Smooth muscle cell (in vitro differentiated cells): Measurements from ENCODE around the gene CORO2A. TPM values are rescaled to one million over a fixed set of nuclear protein-coding genes. Genes with fewer than 3 reads are reported as not detected.
A peak's percentile ranks its signal among the peaks of the same experiment; 100 is the strongest.
"Not testable (repeated sequence)": the region's sequence is repeated elsewhere in the genome, so short reads cannot be mapped to it uniquely, and the experiment has no call there.

Source experiments
- DNase-seq: peaks from one replicate; lab custom pipeline; 2025; ENCODE audit not compliant: unreplicated experiment; lab: John Stamatoyannopoulos, UW
- H2AFZ ChIP-seq: fragments of 200-600 bp; sonication (generic); 2 replicates; pipeline ENCODE4 v1.6.0; 2016; ENCODE audit warnings: antibody characterized with exemption, low read depth, mild to moderate bottlenecking
- H3F3A ChIP-seq: fragments of 200-600 bp; sonication (generic); 2 replicates; pipeline ENCODE4 v1.6.0; 2017; ENCODE audit warnings: antibody characterized with exemption, low read depth
- H3K27ac ChIP-seq: fragments of 200-600 bp; sonication (generic); 2 replicates; pipeline ENCODE4 v1.5.1; 2016; ENCODE audit warnings: low read depth, mild to moderate bottlenecking
- H3K27me3 ChIP-seq: fragments of 200-600 bp; sonication (generic); 2 replicates; pipeline ENCODE4 v1.6.1; 2016; ENCODE audit warnings: low read depth, mild to moderate bottlenecking
- H3K36me3 ChIP-seq: fragments of 200-600 bp; sonication (generic); 2 replicates; pipeline ENCODE4 v1.5.1; 2016; ENCODE audit warnings: low read depth
- H3K4me1 ChIP-seq: fragments of 200-600 bp; sonication (generic); 2 replicates; pipeline ENCODE4 v1.5.1; 2016; ENCODE audit warnings: low read depth
- H3K4me2 ChIP-seq: fragments of 200-600 bp; sonication (generic); 2 replicates; pipeline ENCODE4 v1.6.0; 2016; ENCODE audit warnings: mild to moderate bottlenecking
- H3K4me3 ChIP-seq: fragments of 200-600 bp; sonication (generic); 2 replicates; pipeline ENCODE4 v1.5.1; 2016; ENCODE audit warnings: mild to moderate bottlenecking
- H3K79me2 ChIP-seq: fragments of 200-600 bp; sonication (generic); 2 replicates; pipeline ENCODE4 v1.6.0; 2016; ENCODE audit warnings: low read depth, mild to moderate bottlenecking
- H3K9ac ChIP-seq: fragments of 200-600 bp; sonication (generic); 2 replicates; pipeline ENCODE4 v1.6.0; 2016; ENCODE audit warnings: low read depth
- H3K9me3 ChIP-seq: fragments of 200-600 bp; sonication (generic); replicated peaks from 2 replicates; pipeline ENCODE4 v1.5.1; 2016; ENCODE audit warnings: low read depth
- H4K20me1 ChIP-seq: fragments of 200-600 bp; sonication (generic); 2 replicates; pipeline ENCODE4 v1.6.0; 2016; ENCODE audit warnings: low read depth
- WGBS: methylation state at CpG from one replicate; pipeline ENCODE4 v1.1.7; 2016; ENCODE audit warnings: low lambda C conversion rate; 5-methylcytosine and 5-hydroxymethylcytosine counted together
- polyA plus RNA-seq: library from polyadenylated mRNA; unstranded; fragments of >200 nt; fragmentation: Nextera tagmentation; extraction: Ambion mirVana; gene quantifications from 2 replicates; pipeline ENCODE4 v1.2.1, GENCODE V29; 2016
- total RNA-seq: library from RNA; depleted of rRNA; stranded (reverse); fragments of >200 nt; gene quantifications from 2 replicates; pipeline ENCODE4 v1.2.3, GENCODE V29; 2014
- TF ChIP-seq, protein P1 (sequence below): fragments of 200-600 bp; sonication (generic); IDR thresholded peaks from 2 replicates; pipeline ENCODE4 v1.5.1; 2017; ENCODE audit warnings: borderline replicate concordance, mild to moderate bottlenecking, antibody characterized with exemption; ENCODE audit not compliant: insufficient read depth, poor library complexity, severe bottlenecking

CORO2A gene
- total and polyA plus RNA-seq, 2 experiments from 2014 or later, result 4.7 to 5.8 TPM

DNA sequence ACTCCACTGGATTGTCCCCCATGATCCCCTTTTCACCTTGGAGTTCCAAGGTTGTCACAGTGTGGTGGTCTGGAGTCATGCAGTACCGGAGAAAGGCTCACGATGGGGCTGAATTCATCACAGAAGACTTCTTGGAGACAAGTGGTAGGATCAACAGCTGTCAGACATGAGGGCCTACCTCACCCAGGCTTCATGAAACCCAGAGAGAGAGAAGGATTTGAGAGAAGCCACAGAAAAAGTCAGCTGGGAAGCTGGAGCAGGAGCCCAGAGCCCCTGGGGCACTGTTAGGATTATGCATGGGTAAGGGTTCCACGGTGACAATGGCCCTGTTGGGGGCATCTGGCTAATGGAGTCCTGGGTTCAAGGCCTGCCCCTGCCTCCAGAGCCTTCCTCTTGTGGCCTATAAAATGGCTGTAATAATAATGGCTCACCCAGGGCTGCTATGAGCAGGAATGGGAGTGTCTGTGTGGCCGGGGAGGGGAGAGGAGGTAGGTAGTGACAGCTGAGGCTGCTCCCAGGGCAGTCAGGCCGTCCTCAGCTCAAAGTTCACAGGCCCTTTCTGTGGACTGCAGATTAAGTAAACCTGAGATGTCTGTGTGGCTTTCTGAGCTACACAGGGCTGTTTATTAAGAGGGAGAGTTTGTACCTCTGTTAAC, 74.3 kb downstream of the CORO2A start:
- Histone ChIP-seq H3K27me3 (no peaks in the 10 kb centered on the region), H2AFZ (peak overlapping the region; percentile 93), H4K20me1 (no peaks in the 10 kb centered on the region), H3K9me3 (no peaks in the 10 kb centered on the region), H3K4me2 (peak overlapping the region; percentile 92), H3K4me1 (no peaks in the 10 kb centered on the region), H3K4me3 (peak overlapping the region; percentile 80), H3K9ac (no peak overlapping the region), H3K27ac (no peak overlapping the region), H3K79me2 (no peaks in the 10 kb centered on the region), H3F3A (no peaks in the 10 kb centered on the region), H3K36me3 (no peaks in the 10 kb centered on the region)
- WGBS, result 70% methylated on average over 5 of the region's 5 CpGs
- no peak for DNase-seq
- TF ChIP-seq, protein P1, sequence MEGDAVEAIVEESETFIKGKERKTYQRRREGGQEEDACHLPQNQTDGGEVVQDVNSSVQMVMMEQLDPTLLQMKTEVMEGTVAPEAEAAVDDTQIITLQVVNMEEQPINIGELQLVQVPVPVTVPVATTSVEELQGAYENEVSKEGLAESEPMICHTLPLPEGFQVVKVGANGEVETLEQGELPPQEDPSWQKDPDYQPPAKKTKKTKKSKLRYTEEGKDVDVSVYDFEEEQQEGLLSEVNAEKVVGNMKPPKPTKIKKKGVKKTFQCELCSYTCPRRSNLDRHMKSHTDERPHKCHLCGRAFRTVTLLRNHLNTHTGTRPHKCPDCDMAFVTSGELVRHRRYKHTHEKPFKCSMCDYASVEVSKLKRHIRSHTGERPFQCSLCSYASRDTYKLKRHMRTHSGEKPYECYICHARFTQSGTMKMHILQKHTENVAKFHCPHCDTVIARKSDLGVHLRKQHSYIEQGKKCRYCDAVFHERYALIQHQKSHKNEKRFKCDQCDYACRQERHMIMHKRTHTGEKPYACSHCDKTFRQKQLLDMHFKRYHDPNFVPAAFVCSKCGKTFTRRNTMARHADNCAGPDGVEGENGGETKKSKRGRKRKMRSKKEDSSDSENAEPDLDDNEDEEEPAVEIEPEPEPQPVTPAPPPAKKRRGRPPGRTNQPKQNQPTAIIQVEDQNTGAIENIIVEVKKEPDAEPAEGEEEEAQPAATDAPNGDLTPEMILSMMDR, result no peak

DNA sequence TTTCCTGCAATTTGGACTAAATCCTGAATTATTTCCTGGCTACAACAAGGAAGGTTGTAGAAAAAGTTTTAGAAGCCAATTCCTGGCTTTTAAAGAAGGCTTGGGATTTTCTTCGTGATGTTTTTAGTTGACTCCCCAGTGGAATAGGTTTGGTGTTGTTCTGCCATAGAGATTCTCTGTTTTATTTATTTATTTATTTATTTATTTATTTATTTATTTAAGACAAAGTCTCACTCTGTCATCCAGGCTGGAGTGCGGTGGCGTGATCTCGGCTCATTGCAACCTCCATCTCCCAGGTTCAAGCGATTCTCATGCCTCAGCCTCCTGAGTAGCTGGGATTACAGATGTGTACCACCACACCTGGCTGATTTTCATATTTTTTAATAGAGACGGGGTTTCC, 75.3 kb downstream of the CORO2A start:
- not testable (repeated sequence) for H3K36me3 ChIP-seq, H3K4me1 ChIP-seq, H2AFZ ChIP-seq, H3K4me2 ChIP-seq, H3K27ac ChIP-seq, H4K20me1 ChIP-seq, H3K27me3 ChIP-seq, DNase-seq, H3K79me2 ChIP-seq, H3K4me3 ChIP-seq, H3K9ac ChIP-seq, H3K9me3 ChIP-seq, H3F3A ChIP-seq
- WGBS, result 95% methylated on average over 6 of the region's 6 CpGs

DNA sequence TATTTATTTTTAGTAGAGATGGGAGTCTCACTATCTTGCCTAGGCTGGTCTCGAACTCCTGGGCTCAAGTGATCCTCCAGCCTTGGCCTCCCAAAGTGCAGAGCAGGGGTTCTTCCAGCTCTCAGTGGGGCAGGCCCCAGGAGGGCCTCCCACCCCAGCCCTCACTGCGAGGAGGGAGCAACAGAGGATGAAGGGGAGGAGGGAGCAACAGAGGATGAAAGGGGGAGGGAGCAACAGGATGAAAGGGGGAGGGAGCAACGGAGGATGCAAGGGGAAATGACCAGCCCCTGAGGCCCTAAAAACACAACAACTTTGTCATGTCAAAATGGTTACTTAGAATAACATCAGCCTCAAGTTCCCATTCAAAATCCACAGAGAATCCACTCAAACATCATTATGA, 83.4 kb downstream of the CORO2A start:
- WGBS, result 51% methylated on average over 3 of the region's 3 CpGs
- no peak for DNase-seq
- no peak overlapping the region for H3K27ac ChIP-seq
- H3K9me3 ChIP-seq, result no peaks in the 10 kb centered on the region
- H3K4me1 ChIP-seq, result no peaks in the 10 kb centered on the region
- H3K79me2 ChIP-seq, result no peaks in the 10 kb centered on the region
- TF ChIP-seq, protein P1, result no peak
- no peak overlapping the region for H3K4me2 ChIP-seq
- H3K4me3 ChIP-seq, result no peak overlapping the region
- no peaks in the 10 kb centered on the region for H4K20me1 ChIP-seq
- no peaks in the 10 kb centered on the region for H3F3A ChIP-seq
- H3K9ac ChIP-seq, result no peak overlapping the region
- no peaks in the 10 kb centered on the region for H3K36me3 ChIP-seq
- no peaks in the 10 kb centered on the region for H3K27me3 ChIP-seq
- no peak overlapping the region for H2AFZ ChIP-seq

DNA sequence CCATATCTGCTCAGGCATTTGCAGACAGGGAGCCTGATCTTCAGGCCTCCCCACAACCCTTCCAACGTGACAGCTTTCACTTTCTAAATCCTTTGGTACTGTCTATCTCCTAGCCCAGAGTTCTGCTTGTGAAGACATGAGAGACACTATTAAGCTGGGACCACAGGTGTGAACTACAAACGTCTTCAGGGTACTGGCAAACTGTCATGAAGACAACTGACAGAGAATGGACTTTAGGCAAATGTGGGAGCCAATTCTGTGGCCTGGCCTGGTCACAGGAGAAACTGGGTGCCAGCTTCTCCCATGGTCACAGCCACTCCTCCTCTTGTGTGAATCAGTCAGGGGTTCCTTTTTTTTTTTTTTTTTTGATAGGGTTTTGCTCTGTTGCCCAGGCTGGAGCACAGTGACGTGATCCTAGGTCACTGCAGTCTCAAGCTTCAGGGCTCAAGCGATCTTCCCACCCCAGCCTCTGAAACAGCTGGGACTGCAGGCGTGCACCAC, 83.9 kb downstream of the CORO2A start:
- no peak overlapping the region for H3K9ac ChIP-seq

More for the DNA sequence above, 83.9 kb downstream of the CORO2A start:
- H2AFZ ChIP-seq, result no peak overlapping the region
- no peaks in the 10 kb centered on the region for H3K27me3 ChIP-seq
- H3K4me1 ChIP-seq, result no peaks in the 10 kb centered on the region
- no peaks in the 10 kb centered on the region for H4K20me1 ChIP-seq
- 93% methylated on average over 5 of the region's 5 CpGs for WGBS
- no peaks in the 10 kb centered on the region for H3K9me3 ChIP-seq
- H3K4me2 ChIP-seq, result no peak overlapping the region
- DNase-seq, result no peak
- no peaks in the 10 kb centered on the region for H3K79me2 ChIP-seq
- H3K36me3 ChIP-seq, result no peaks in the 10 kb centered on the region
- TF ChIP-seq, protein P1, result no peak
- H3K27ac ChIP-seq, result no peak overlapping the region
- no peaks in the 10 kb centered on the region for H3F3A ChIP-seq
- H3K4me3 ChIP-seq, result no peak overlapping the region
